8988T (cell line): ENCODE measurements around the gene LRRTM4.
"Not testable (repeated sequence)": the region's sequence is repeated elsewhere in the genome, so short reads cannot be mapped to it uniquely, and the experiment has no call there.

ENCODE experiments used
- DNase-seq: peaks from one replicate; pipeline ENCODE4 v3.0.0; 2011

Gene LRRTM4

DNA sequence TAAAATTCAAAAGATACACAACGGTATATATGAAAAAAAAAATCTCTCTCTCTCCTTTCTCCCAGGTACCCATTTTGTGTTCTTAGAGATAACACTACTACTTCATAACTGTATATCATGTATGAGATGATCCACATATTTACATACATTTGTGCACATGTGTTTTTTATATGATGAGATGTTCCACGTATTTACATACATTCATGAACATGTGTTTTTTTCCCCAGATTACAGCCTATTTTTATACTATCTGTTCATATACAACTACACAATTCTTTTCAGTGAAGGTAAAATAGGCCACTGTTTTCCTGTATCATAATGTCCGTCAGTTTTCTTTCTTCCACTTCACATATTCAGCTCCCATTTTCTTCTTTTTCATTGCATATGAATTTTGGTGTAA is 808.9 kb downstream of the LRRTM4 start:
- no peak for DNase-seq

DNA sequence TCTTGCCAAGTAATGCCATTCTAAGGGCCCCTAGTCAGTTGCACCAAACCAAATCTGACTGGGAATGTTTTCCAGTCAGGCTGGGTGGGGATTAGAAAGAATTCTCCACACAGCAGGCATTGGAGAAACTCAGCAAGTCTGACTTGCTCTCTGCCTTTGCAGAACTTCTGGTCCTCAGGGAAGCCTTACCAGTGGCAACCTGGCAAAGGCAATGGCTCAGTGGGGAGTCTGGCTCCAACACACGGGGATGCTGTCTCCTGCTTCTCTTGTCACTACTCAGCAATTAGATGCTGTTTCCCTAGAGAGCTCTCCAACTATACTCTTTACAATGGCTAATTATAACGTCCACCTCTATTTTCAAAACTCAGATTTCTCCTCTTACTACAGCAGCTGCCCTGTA is 810.7 kb downstream of the LRRTM4 start:
- DNase-seq, result no peak

GRCh38 chr2:76700894-76701293 is 821.3 kb downstream of the LRRTM4 start:
- DNase-seq, result no peak

DNA sequence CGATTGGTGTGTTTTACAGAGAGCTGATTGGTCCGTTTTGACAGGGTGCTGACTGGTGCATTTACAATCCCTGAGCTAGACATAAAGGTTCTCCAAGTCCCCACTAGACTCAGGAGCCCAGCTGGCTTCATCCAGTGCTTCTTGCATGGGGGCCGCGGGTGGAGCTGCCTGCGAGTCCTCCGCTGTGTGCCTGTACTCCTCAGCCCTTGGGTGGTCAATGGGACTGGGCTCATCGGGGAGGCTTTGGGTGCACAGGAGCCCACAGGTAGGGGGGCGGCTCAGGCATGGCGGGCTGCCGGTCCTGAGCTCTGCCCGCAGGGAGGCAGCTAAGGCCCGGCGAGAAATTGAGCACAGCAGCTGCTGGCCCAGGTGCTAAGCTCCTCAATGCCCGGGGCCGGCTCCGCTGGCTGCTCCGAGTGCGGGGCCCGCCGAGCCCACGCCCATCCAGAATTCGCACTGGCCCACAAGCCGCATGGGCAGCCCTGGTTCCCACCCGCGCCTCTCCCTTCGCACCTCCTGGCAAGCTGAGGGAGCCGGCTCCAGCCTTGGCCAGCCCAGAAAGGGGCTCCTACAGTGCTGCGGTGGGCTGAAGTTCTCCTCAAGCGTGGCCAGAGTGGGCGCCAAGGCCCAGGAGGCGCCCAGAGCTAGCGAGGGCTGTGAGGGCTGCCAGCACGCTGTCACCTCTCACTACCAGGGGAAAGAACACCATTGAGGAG is 824.0 kb downstream of the LRRTM4 start:
- DNase-seq, result not testable (repeated sequence)
